HepG2 (cell line): ENCODE data around the gene NAPEPLD. TPM values are rescaled to one million over a fixed set of nuclear protein-coding genes. Genes with fewer than 3 reads are reported as not detected.
A peak's percentile ranks its signal among the peaks of the same experiment; 100 is the strongest.

Experiments
- HNRNPUL1 ChIP-seq: fragments of 200-400 bp; formaldehyde crosslinking; IDR thresholded peaks from 2 replicates; pipeline ENCODE4 v1.6.1; 2017; ENCODE audit warnings: low read depth, mild to moderate bottlenecking, low read length, moderate library complexity
- NCOA5 ChIP-seq: sonication (generic); formaldehyde crosslinking; IDR thresholded peaks from 2 replicates; pipeline ENCODE4 v1.4.0; 2020; ENCODE audit warnings: missing genetic modification reagents
- NFE2 ChIP-seq: sonication (generic); formaldehyde crosslinking; IDR thresholded peaks from 2 replicates; pipeline ENCODE4 v1.4.0; 2020; ENCODE audit warnings: missing genetic modification reagents
- POLR2AphosphoS5 ChIP-seq: IDR thresholded peaks from 2 replicates; pipeline ENCODE4 v1.6.1; 2012; ENCODE audit warnings: low read depth, low read length
- RARG ChIP-seq: sonication (generic); formaldehyde crosslinking; IDR thresholded peaks from 2 replicates; pipeline ENCODE4 v1.4.0; 2020; ENCODE audit warnings: low read depth, mild to moderate bottlenecking, missing genetic modification reagents
- SALL2 ChIP-seq: sonication (generic); formaldehyde crosslinking; IDR thresholded peaks from 2 replicates; pipeline ENCODE4 v1.8.1; 2023; ENCODE audit warnings: mild to moderate bottlenecking, missing genetic modification reagents, inconsistent platforms
- TBP ChIP-seq: sonication (generic); formaldehyde crosslinking; IDR thresholded peaks from 2 replicates; pipeline ENCODE4 v1.5.0; 2020; ENCODE audit warnings: missing genetic modification reagents
- ZFAT ChIP-seq: sonication (generic); formaldehyde crosslinking; conservative IDR thresholded peaks from 2 replicates; pipeline ENCODE4 v1.8.1; 2023; ENCODE audit warnings: missing genetic modification reagents, inconsistent platforms
- ZNF253 ChIP-seq: sonication (generic); formaldehyde crosslinking; IDR thresholded peaks from 2 replicates; pipeline ENCODE4 v1.8.0; 2022; ENCODE audit warnings: mild to moderate bottlenecking, missing genetic modification reagents, borderline replicate concordance
- ZNF350 ChIP-seq: sonication (generic); formaldehyde crosslinking; IDR thresholded peaks from 2 replicates; pipeline ENCODE4 v1.4.0; 2020; ENCODE audit warnings: mild to moderate bottlenecking, low read depth, missing genetic modification reagents, borderline replicate concordance
- ZNF546 ChIP-seq: sonication (generic); formaldehyde crosslinking; conservative IDR thresholded peaks from 2 replicates; pipeline ENCODE4 v1.8.1; 2023; ENCODE audit warnings: mild to moderate bottlenecking, missing genetic modification reagents
- ZNF776 ChIP-seq: sonication (generic); formaldehyde crosslinking; IDR thresholded peaks from 2 replicates; pipeline ENCODE4 v1.4.0; 2020; ENCODE audit warnings: mild to moderate bottlenecking, missing genetic modification reagents
- polyA plus RNA-seq, 8 experiments: library from polyadenylated mRNA; depleted of rRNA in 3 of 8; stranded (reverse) in 7 of 8; unstranded in 1 of 8; fragments of >200 nt; fragmentation: Illumina TruSeq in 4 of 8; extraction: Trizol in 4 of 8; gene quantifications; 2 replicates each; pipeline versions ENCODE4 v1.2.1 to v1.2.3, GENCODE V29; 2011 to 2016; ENCODE audit warnings: low read depth in 4 of 8, missing spikeins in 1 of 8, mixed read lengths in 1 of 8; ENCODE audit not compliant: insufficient read depth in 1 of 8
- total RNA-seq, 5 experiments: library from RNA; depleted of rRNA; stranded (reverse); fragments of >200 nt; fragmentation: Illumina TruSeq; extraction: Trizol; gene quantifications; 2 replicates each; pipeline ENCODE4 v1.2.3, GENCODE V29; 2016; ENCODE audit warnings: low read depth in 1 of 5
- TF ChIP-seq, protein P1 (sequence below): sonication (generic); formaldehyde crosslinking; IDR thresholded peaks from 2 replicates; pipeline ENCODE4 v1.4.0; 2020; ENCODE audit warnings: missing genetic modification reagents
- TF ChIP-seq, protein P2 (sequence below): sonication (generic); formaldehyde crosslinking; IDR thresholded peaks from 2 replicates; pipeline ENCODE4 v1.5.0; 2020; ENCODE audit warnings: mild to moderate bottlenecking, missing genetic modification reagents, borderline replicate concordance
- TF ChIP-seq, protein P3 (sequence below): IDR thresholded peaks from 2 replicates; pipeline ENCODE4 v1.6.1; 2016; ENCODE audit warnings: control low read depth
- TF ChIP-seq, protein P4 (sequence below): sonication (generic); formaldehyde crosslinking; conservative IDR thresholded peaks from 2 replicates; pipeline ENCODE4 v1.4.0; 2020; ENCODE audit warnings: mild to moderate bottlenecking, missing genetic modification reagents, moderate library complexity

Gene NAPEPLD
- total and polyA plus RNA-seq, 2 of the 13 experiments (the other 11 are each of a cell fraction or from before 2014, with no cell fraction given) = 3.4 to 5.6 TPM

DNA sequence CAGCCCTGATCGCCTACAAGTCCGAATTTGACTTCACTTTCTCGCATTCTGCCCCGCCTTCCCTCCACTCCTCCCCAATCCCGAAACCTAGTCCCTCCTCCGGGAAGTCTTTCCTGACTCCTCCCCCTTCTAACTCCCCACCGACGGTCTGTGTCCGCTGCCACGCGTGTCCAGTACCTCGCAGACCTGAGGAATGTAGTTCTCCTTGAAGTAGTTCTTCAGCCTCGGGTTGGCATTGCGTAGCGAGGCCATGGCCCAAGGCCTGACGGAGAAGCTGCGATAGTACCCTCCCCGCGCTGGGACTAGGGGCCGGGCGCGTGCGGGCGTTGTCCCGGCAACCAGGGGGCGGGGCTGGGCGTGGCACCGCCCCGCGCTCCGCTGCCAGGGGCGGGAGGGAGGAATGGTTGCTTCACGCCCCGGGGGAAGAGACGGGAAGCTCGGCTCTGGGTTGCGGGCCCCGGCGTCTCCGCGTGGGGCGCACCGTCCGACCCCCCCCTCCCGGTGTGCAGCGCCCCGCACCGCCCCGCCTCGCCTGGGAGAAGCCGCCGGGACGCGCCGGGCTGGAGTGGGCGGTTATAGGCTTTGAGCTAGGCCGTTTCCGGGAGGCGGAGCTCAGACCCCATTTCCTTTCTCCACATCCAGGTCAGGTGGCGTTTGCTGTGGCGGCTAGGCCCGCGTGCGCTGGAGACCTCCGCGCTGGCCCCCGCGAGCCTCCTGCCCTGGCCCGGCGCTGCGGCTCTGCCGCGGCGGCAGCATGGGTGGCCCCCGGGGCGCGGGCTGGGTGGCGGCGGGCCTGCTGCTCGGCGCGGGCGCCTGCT is 74.2 kb downstream of the NAPEPLD start, which contains the start of the genes ARMC10 and FBXL13 (continued):
- TF ChIP-seq ZNF350 (CRISPR knock-in tag) (peak; percentile 57; the same call in 1 of the 2 replicates), POLR2AphosphoS5 (peak; percentile 73), ZNF546 (0 out of 2 replicates have a peak, but pooled peaks have one; percentile 64), ZNF776 (CRISPR knock-in tag) (no peak), ZFAT (CRISPR knock-in tag) (no peak), NCOA5 (no peak), RARG (CRISPR knock-in tag) (no peak), HNRNPUL1 (no peak), SALL2 (CRISPR knock-in tag) (peak; percentile 77; the same call in 1 of the 2 replicates), ZNF253 (CRISPR knock-in tag) (no peak), NFE2 (CRISPR knock-in tag) (no peak), TBP (no peak)
- TF ChIP-seq, protein P1, sequence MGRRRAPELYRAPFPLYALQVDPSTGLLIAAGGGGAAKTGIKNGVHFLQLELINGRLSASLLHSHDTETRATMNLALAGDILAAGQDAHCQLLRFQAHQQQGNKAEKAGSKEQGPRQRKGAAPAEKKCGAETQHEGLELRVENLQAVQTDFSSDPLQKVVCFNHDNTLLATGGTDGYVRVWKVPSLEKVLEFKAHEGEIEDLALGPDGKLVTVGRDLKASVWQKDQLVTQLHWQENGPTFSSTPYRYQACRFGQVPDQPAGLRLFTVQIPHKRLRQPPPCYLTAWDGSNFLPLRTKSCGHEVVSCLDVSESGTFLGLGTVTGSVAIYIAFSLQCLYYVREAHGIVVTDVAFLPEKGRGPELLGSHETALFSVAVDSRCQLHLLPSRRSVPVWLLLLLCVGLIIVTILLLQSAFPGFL (CRISPR knock-in tag) = no peak
- TF ChIP-seq, protein P2, sequence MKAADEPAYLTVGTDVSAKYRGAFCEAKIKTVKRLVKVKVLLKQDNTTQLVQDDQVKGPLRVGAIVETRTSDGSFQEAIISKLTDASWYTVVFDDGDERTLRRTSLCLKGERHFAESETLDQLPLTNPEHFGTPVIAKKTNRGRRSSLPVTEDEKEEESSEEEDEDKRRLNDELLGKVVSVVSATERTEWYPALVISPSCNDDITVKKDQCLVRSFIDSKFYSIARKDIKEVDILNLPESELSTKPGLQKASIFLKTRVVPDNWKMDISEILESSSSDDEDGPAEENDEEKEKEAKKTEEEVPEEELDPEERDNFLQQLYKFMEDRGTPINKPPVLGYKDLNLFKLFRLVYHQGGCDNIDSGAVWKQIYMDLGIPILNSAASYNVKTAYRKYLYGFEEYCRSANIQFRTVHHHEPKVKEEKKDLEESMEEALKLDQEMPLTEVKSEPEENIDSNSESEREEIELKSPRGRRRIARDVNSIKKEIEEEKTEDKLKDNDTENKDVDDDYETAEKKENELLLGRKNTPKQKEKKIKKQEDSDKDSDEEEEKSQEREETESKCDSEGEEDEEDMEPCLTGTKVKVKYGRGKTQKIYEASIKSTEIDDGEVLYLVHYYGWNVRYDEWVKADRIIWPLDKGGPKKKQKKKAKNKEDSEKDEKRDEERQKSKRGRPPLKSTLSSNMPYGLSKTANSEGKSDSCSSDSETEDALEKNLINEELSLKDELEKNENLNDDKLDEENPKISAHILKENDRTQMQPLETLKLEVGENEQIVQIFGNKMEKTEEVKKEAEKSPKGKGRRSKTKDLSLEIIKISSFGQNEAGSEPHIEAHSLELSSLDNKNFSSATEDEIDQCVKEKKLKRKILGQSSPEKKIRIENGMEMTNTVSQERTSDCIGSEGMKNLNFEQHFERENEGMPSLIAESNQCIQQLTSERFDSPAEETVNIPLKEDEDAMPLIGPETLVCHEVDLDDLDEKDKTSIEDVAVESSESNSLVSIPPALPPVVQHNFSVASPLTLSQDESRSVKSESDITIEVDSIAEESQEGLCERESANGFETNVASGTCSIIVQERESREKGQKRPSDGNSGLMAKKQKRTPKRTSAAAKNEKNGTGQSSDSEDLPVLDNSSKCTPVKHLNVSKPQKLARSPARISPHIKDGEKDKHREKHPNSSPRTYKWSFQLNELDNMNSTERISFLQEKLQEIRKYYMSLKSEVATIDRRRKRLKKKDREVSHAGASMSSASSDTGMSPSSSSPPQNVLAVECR = peak; percentile 97
- TF ChIP-seq, protein P3, sequence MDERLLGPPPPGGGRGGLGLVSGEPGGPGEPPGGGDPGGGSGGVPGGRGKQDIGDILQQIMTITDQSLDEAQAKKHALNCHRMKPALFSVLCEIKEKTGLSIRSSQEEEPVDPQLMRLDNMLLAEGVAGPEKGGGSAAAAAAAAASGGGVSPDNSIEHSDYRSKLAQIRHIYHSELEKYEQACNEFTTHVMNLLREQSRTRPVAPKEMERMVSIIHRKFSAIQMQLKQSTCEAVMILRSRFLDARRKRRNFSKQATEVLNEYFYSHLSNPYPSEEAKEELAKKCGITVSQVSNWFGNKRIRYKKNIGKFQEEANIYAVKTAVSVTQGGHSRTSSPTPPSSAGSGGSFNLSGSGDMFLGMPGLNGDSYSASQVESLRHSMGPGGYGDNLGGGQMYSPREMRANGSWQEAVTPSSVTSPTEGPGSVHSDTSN (CRISPR knock-in tag) = no peak
- TF ChIP-seq, protein P4, sequence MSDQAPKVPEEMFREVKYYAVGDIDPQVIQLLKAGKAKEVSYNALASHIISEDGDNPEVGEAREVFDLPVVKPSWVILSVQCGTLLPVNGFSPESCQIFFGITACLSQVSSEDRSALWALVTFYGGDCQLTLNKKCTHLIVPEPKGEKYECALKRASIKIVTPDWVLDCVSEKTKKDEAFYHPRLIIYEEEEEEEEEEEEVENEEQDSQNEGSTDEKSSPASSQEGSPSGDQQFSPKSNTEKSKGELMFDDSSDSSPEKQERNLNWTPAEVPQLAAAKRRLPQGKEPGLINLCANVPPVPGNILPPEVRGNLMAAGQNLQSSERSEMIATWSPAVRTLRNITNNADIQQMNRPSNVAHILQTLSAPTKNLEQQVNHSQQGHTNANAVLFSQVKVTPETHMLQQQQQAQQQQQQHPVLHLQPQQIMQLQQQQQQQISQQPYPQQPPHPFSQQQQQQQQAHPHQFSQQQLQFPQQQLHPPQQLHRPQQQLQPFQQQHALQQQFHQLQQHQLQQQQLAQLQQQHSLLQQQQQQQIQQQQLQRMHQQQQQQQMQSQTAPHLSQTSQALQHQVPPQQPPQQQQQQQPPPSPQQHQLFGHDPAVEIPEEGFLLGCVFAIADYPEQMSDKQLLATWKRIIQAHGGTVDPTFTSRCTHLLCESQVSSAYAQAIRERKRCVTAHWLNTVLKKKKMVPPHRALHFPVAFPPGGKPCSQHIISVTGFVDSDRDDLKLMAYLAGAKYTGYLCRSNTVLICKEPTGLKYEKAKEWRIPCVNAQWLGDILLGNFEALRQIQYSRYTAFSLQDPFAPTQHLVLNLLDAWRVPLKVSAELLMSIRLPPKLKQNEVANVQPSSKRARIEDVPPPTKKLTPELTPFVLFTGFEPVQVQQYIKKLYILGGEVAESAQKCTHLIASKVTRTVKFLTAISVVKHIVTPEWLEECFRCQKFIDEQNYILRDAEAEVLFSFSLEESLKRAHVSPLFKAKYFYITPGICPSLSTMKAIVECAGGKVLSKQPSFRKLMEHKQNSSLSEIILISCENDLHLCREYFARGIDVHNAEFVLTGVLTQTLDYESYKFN (CRISPR knock-in tag) = peak; percentile 57
